EH (cell line): ENCODE measurements around the gene PADI3.

ENCODE experiments used
- DNase-seq: peaks from one replicate; pipeline ENCODE4 v3.0.0-alpha.2; 2015; ENCODE audit warnings: low read depth

Gene PADI3

GRCh38 chr1:17248781-17249180, at the start of gene PADI3:
Gene PADI3 (plus strand): TSS chr1:17249098. CDS start chr1:17249138, 40 bp downstream.
- no peak for DNase-seq

- no peak for DNase-seq
These were observed 49.4 kb upstream of the PADI3 start for GRCh38 chr1:17199267-17200044.

- no peak for DNase-seq
These were observed 48.7 kb upstream of the PADI3 start for GRCh38 chr1:17200246-17200645.

- no peak for DNase-seq
These were observed 48.1 kb upstream of the PADI3 start for GRCh38 chr1:17200756-17201155.

GRCh38 chr1:17201201-17202021, 47.5 kb upstream of the PADI3 start:
- DNase-seq, result no peak

- DNase-seq, result no peak
These were observed 44.1 kb upstream of the PADI3 start, which contains the start of gene PADI1 for GRCh38 chr1:17204546-17205440. Gene PADI1 (plus strand): TSS chr1:17205128. CDS start chr1:17205218, 90 bp downstream.

GRCh38 chr1:17205652-17206051, 43.2 kb upstream of the PADI3 start:
- no peak for DNase-seq

GRCh38 chr1:17206196-17206595, 42.7 kb upstream of the PADI3 start:
- no peak for DNase-seq

- DNase-seq, result peak; percentile 41
These were observed 41.9 kb upstream of the PADI3 start for GRCh38 chr1:17207046-17207445.

- no peak for DNase-seq
These were observed 41.4 kb upstream of the PADI3 start for GRCh38 chr1:17207540-17207939.

- peak; percentile 82 for DNase-seq
These were observed 40.9 kb upstream of the PADI3 start for GRCh38 chr1:17207966-17208418.

- DNase-seq, result no peak
These were observed 40.4 kb upstream of the PADI3 start for GRCh38 chr1:17208546-17208945.

GRCh38 chr1:17209430-17209829, 39.5 kb upstream of the PADI3 start:
- DNase-seq, result peak; percentile 41

- no peak for DNase-seq
These were observed 38.7 kb upstream of the PADI3 start for GRCh38 chr1:17210176-17210575.

GRCh38 chr1:17211377-17211776, 37.5 kb upstream of the PADI3 start:
- DNase-seq, result no peak

- DNase-seq, result no peak
These were observed 36.9 kb upstream of the PADI3 start for GRCh38 chr1:17212009-17212408.

GRCh38 chr1:17212487-17213121, 36.3 kb upstream of the PADI3 start:
- DNase-seq, result peak; percentile 92

- DNase-seq, result no peak
These were observed 35.6 kb upstream of the PADI3 start for GRCh38 chr1:17213148-17213781.

GRCh38 chr1:17213782-17214148, 35.1 kb upstream of the PADI3 start:
- no peak for DNase-seq

- DNase-seq, result no peak
These were observed 33.9 kb upstream of the PADI3 start for GRCh38 chr1:17214876-17215544.

- peak; percentile 65 for DNase-seq
These were observed 33.4 kb upstream of the PADI3 start for GRCh38 chr1:17215545-17215890.
